IMR-90 (cell line): ENCODE measurements around the gene KCNMA1. TPM values are rescaled to one million over a fixed set of nuclear protein-coding genes. Genes with fewer than 3 reads are reported as not detected.

ENCODE experiments used
- ATAC-seq: fragments of 200-7000 bp; cut with Tn5 transposase; 2 replicates; pipeline ENCODE4 v1.9.1; 2020; ENCODE audit warnings: low read depth, mild to moderate bottlenecking, moderate library complexity
- BruUV-seq: library from RNA; stranded (reverse); fragments of 400-500 nt; replicated peaks from 2 replicates; lab custom pipeline; 2021; lab: Mats Ljungman, UMichigan
- CTCF ChIA-PET: fragments of 300-600 bp; formaldehyde crosslinking; extraction: SDS; loops from one replicate; lab custom pipeline; 2021; ENCODE audit warnings: antibody characterized with exemption; lab: Yijun Ruan, JAX
- POLR2A ChIA-PET: fragments of 300-600 bp; sonication (Branson Sonifier 250); formaldehyde crosslinking; loops from one replicate; lab custom pipeline; 2022; ENCODE audit warnings: antibody characterized with exemption; ENCODE audit not compliant: unreplicated experiment; lab: Charles Lee
- DNase-seq: peaks from one replicate; pipeline ENCODE4 v3.0.0; 2013
- H2AFZ ChIP-seq: replicated peaks from 2 replicates; pipeline ENCODE3; 2013; ENCODE audit warnings: low read length, mild to moderate bottlenecking; ENCODE audit not compliant: poor library complexity
- H2AK5ac ChIP-seq: 2 replicates; pipeline ENCODE4 v1.6.1; 2013; ENCODE audit warnings: low read depth, low read length, inconsistent platforms
- H2AK9ac ChIP-seq: replicated peaks from 2 replicates; pipeline ENCODE3; 2013; ENCODE audit warnings: mild to moderate bottlenecking, low read depth, low read length, moderate library complexity; ENCODE audit not compliant: poor library complexity
- H2BK120ac ChIP-seq: 2 replicates; pipeline ENCODE4 v1.6.1; 2013; ENCODE audit warnings: low read depth, low read length, inconsistent platforms
- H2BK15ac ChIP-seq: 3 replicates; pipeline ENCODE4 v1.6.1; 2013; ENCODE audit warnings: low read depth, low read length, inconsistent platforms
- H2BK20ac ChIP-seq: 2 replicates; pipeline ENCODE4 v1.6.1; 2013; ENCODE audit warnings: low read depth, mild to moderate bottlenecking, inconsistent platforms, low read length, moderate library complexity
- H2BK5ac ChIP-seq: 2 replicates; pipeline ENCODE4 v1.6.1; 2013; ENCODE audit warnings: mild to moderate bottlenecking, low read depth, low read length, inconsistent platforms; ENCODE audit not compliant: poor library complexity, severe bottlenecking
- H3K14ac ChIP-seq: replicated peaks from 2 replicates; pipeline ENCODE4 v1.6.1; 2013; ENCODE audit warnings: low read depth, low read length, inconsistent platforms
- H3K18ac ChIP-seq: 2 replicates; pipeline ENCODE4 v1.6.1; 2013; ENCODE audit warnings: low read depth, low read length, control low read depth
- H3K23ac ChIP-seq: 2 replicates; pipeline ENCODE4 v1.6.1; 2013; ENCODE audit warnings: low read depth, low read length, inconsistent platforms
- H3K27ac ChIP-seq: 2 replicates; pipeline ENCODE4 v1.5.1; 2013; ENCODE audit warnings: mild to moderate bottlenecking, control low read depth, low read length; ENCODE audit not compliant: insufficient read depth
- H3K27me3 ChIP-seq: 2 replicates; pipeline ENCODE4 v1.6.1; 2013; ENCODE audit warnings: low read length; ENCODE audit not compliant: control insufficient read depth, insufficient read depth
- H3K36me3 ChIP-seq: 2 replicates; pipeline ENCODE4 v1.6.1; 2013; ENCODE audit warnings: low read length, mixed read lengths; ENCODE audit not compliant: control insufficient read depth, insufficient read depth
- H3K4ac ChIP-seq: 2 replicates; pipeline ENCODE4 v1.6.1; 2013; ENCODE audit warnings: low read depth, low read length, inconsistent platforms
- H3K4me1 ChIP-seq: 2 replicates; pipeline ENCODE4 v1.6.1; 2013; ENCODE audit warnings: low read length, mixed read lengths; ENCODE audit not compliant: control insufficient read depth, insufficient read depth
- H3K4me2 ChIP-seq: 2 replicates; pipeline ENCODE4 v1.6.1; 2013; ENCODE audit warnings: low read depth, mild to moderate bottlenecking, control low read depth, low read length, moderate library complexity
- H3K4me3 ChIP-seq: 2 replicates; pipeline ENCODE4 v1.5.1; 2013; ENCODE audit warnings: low read depth, mild to moderate bottlenecking, control low read depth, low read length, moderate library complexity; ENCODE audit not compliant: insufficient read depth
- H3K56ac ChIP-seq: 2 replicates; pipeline ENCODE4 v1.6.1; 2013; ENCODE audit warnings: low read length, inconsistent platforms; ENCODE audit not compliant: insufficient read depth; ENCODE audit errors: extremely low read depth
- H3K79me1 ChIP-seq, 2 experiments: 2 replicates each; pipeline ENCODE4 v1.6.1; 2013; ENCODE audit warnings: low read length in 2 of 2, inconsistent platforms in 1 of 2, low read depth in 1 of 2
- H3K9ac ChIP-seq: 2 replicates; pipeline ENCODE4 v1.6.1; 2013; ENCODE audit warnings: low read depth, low read length, control low read depth
- H3K9me1 ChIP-seq: 2 replicates; pipeline ENCODE4 v1.6.1; 2013; ENCODE audit warnings: low read length, inconsistent platforms; ENCODE audit not compliant: insufficient read depth
- H3K9me3 ChIP-seq: 2 replicates; pipeline ENCODE4 v1.6.1; 2013; ENCODE audit warnings: low read length; ENCODE audit not compliant: control insufficient read depth, insufficient read depth
- H4K20me1 ChIP-seq: 2 replicates; pipeline ENCODE4 v1.6.1; 2013; ENCODE audit warnings: low read length, inconsistent platforms; ENCODE audit not compliant: insufficient read depth
- H4K5ac ChIP-seq: 2 replicates; pipeline ENCODE4 v1.6.1; 2013; ENCODE audit warnings: mild to moderate bottlenecking, low read depth, low read length, control low read depth
- H4K8ac ChIP-seq, 2 experiments: 2 replicates each; pipeline ENCODE4 v1.6.1; 2013; ENCODE audit warnings: low read depth in 2 of 2, low read length in 2 of 2, control low read depth in 1 of 2, inconsistent platforms in 1 of 2
- H4K91ac ChIP-seq: 2 replicates; pipeline ENCODE4 v1.6.1; 2013; ENCODE audit warnings: low read depth, low read length, inconsistent platforms; ENCODE audit not compliant: insufficient read depth
- BHLHE40 ChIP-seq: fragments of 150-350 bp; IDR thresholded peaks from 2 replicates; pipeline ENCODE4 v1.6.1; 2016; ENCODE audit warnings: mild to moderate bottlenecking, low read depth, low read length
- CHD1 ChIP-seq: IDR thresholded peaks from 2 replicates; pipeline ENCODE4 v1.6.1; 2012; ENCODE audit warnings: low read depth, low read length, improper control_type of control experiment
- MAFK ChIP-seq: IDR thresholded peaks from 2 replicates; pipeline ENCODE4 v1.6.1; 2012; ENCODE audit warnings: low read depth, low read length, improper control_type of control experiment
- MAZ ChIP-seq: IDR thresholded peaks from 2 replicates; pipeline ENCODE4 v1.6.1; 2012; ENCODE audit warnings: low read depth, mild to moderate bottlenecking, low read length, improper control_type of control experiment, moderate library complexity, borderline replicate concordance
- RCOR1 ChIP-seq: IDR thresholded peaks from 2 replicates; pipeline ENCODE4 v1.6.1; 2012; ENCODE audit warnings: mild to moderate bottlenecking, low read length, improper control_type of control experiment; ENCODE audit not compliant: insufficient replicate concordance
- WGBS, 2 experiments: methylation state at CpG; one replicate each; pipeline versions ENCODE4 v1.1.5 to v1.1.7; 2013; ENCODE audit warnings: missing lambda C conversion rate in 2 of 2; ENCODE audit not compliant: insufficient read length in 1 of 2; ENCODE audit errors: extremely low coverage in 2 of 2; 5-methylcytosine and 5-hydroxymethylcytosine counted together
- dilution Hi-C: fragments of 300-500 bp; cut with HindIII; formaldehyde crosslinking; loops from one replicate; pipeline ENCODE4 v1.14.3; 2018; ENCODE audit warnings: low sequenced_read_pairs; ENCODE audit not compliant: unreplicated experiment
- in situ Hi-C: fragments of 300-500 bp; cut with MboI; formaldehyde crosslinking; loops from 3 replicates; pipeline ENCODE4 v1.14.3; 2019; ENCODE audit warnings: low sequenced_read_pairs, inconsistent platforms, mixed read lengths
- intact Hi-C: fragments of 100-400 bp; cut with micrococcal nuclease; formaldehyde crosslinking; loops from 2 replicates; pipeline ENCODE4 v1.10.0; 2022
- polyA plus RNA-seq, 3 experiments: library from polyadenylated mRNA; depleted of rRNA; stranded (reverse); fragments of >200 nt; gene quantifications; 2 replicates each; pipeline ENCODE4 v1.2.3, GENCODE V29; 2012; ENCODE audit warnings: low replicate concordance in 1 of 3
- total RNA-seq: library from RNA; depleted of rRNA; stranded (reverse); fragments of >200 nt; gene quantifications from 2 replicates; pipeline ENCODE4 v1.2.3, GENCODE V29; 2012

Gene KCNMA1
- total and polyA plus RNA-seq, 2 of the 4 experiments (the other 2 are of a cell fraction), result 25.6 to 29.6 TPM

DNA sequence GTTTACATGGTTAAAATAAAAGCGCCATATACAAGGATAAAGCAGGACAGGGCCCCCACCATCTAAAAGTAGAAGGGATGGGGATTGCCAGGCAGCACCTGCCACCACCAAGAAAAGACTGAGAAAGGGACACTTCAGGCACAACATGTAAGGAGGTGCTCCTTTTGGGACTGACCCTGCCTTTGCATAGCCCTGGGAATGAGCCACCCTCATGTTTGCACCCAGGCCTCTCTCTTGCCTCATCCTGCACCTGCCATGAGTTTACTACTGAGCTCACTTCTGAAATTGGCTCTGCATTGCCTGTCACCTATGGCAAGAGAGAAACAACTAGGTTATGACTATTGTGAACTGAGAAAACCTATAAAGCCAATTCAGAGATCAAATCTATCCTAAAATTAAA is 489.7 kb downstream of the KCNMA1 start:
- TF ChIP-seq CHD1 (no peak), RCOR1 (no peak), BHLHE40 (no peak), MAZ (no peak), MAFK (no peak)
- H3K18ac ChIP-seq, result no peak overlapping the region
- H3K4me3 ChIP-seq, result no peak overlapping the region
- ChIA-PET CTCF (interaction anchor here (0.7 to 1.4 kb wide), 2 partner anchors 10 to 476 kb away, joined by 3 read pairs; no protein-coding TSS in a partner anchor), POLR2A (no interaction called here)
- H3K23ac ChIP-seq, result no peak overlapping the region
- no peak for ATAC-seq
- peaks cover 4% of the 10 kb centered on the region; the same call in 1 of the 2 replicates for H3K9me1 ChIP-seq
- H3K27me3 ChIP-seq, result no peaks in the 10 kb centered on the region; the same call in 1 of the 2 replicates
- no TSS peak for BruUV-seq
- no peak overlapping the region for H2BK15ac ChIP-seq
- H3K79me1 ChIP-seq, result no peaks in the 10 kb centered on the region
- H3K4ac ChIP-seq, result no peak overlapping the region
- H3K9me3 ChIP-seq, result no peaks in the 10 kb centered on the region
- H4K91ac ChIP-seq, result no peak overlapping the region
- no peak overlapping the region for H2AFZ ChIP-seq
- intact Hi-C loops (no loop called here), dilution Hi-C loops (no loop called here), in situ Hi-C loops (no loop called here)
- H3K56ac ChIP-seq, result no peak overlapping the region
- H3K14ac ChIP-seq, result no peak overlapping the region
- no peaks in the 10 kb centered on the region for H4K20me1 ChIP-seq
- no peak overlapping the region for H4K5ac ChIP-seq
- H2BK120ac ChIP-seq, result no peak overlapping the region
- H2AK9ac ChIP-seq, result no peak overlapping the region
- no peak overlapping the region for H4K8ac ChIP-seq
- H3K4me1 ChIP-seq, result peaks cover 4% of the 10 kb centered on the region
- no peak overlapping the region for H2BK5ac ChIP-seq
- no peak for DNase-seq
- H3K27ac ChIP-seq, result no peak overlapping the region
- H3K36me3 ChIP-seq, result no peaks in the 10 kb centered on the region; the same call in 1 of the 2 replicates
- no peak overlapping the region for H2AK5ac ChIP-seq
- H3K4me2 ChIP-seq, result no peak overlapping the region
- WGBS, 2 experiments, result no CpG with 5 or more reads among the region's 1 CpG
- H3K9ac ChIP-seq, result no peak overlapping the region
- no peak overlapping the region for H2BK20ac ChIP-seq
